Endothelial cell of umbilical vein (primary cell): ENCODE results near the gene KRTAP10-12.

Source experiments
- CTCF ChIP-seq, 2 donors: IDR thresholded peaks; 1 replicate in 1 of 2; 2 replicates in 1 of 2; pipeline ENCODE4 v1.5.1; 2011; ENCODE audit warnings: low read length in 2 of 2, mild to moderate bottlenecking in 2 of 2, moderate library complexity in 2 of 2, control low read depth in 1 of 2, inconsistent platforms in 1 of 2, low read depth in 1 of 2; ENCODE audit not compliant: insufficient read depth in 1 of 2; ENCODE audit errors: extremely low read depth in 1 of 2
- EZH2 ChIP-seq: IDR thresholded peaks from 2 replicates; pipeline ENCODE4 v1.6.1; 2012; ENCODE audit warnings: borderline replicate concordance, low read depth, mild to moderate bottlenecking, moderate library complexity, low read length, inconsistent platforms; ENCODE audit not compliant: severe bottlenecking
- FOS ChIP-seq: IDR thresholded peaks from 2 replicates; pipeline ENCODE4 v1.6.1; 2011; ENCODE audit warnings: mild to moderate bottlenecking, low read length, moderate library complexity, borderline replicate concordance; ENCODE audit not compliant: insufficient read depth
- GATA2 ChIP-seq: IDR thresholded peaks from 2 replicates; pipeline ENCODE4 v1.7.0; 2011; ENCODE audit warnings: low read depth, mild to moderate bottlenecking, moderate library complexity, mixed read lengths, low read length; ENCODE audit not compliant: insufficient read length, insufficient read depth
- JUN ChIP-seq: IDR thresholded peaks from 2 replicates; pipeline ENCODE4 v1.6.1; 2011; ENCODE audit warnings: borderline replicate concordance, low read depth; ENCODE audit not compliant: insufficient read length, insufficient read depth
- MAX ChIP-seq: IDR thresholded peaks from 2 replicates; pipeline ENCODE4 v1.6.1; 2011; ENCODE audit not compliant: insufficient read depth, insufficient read length
- MYC ChIP-seq: IDR thresholded peaks from one replicate; pipeline ENCODE4 v1.6.1; 2011; ENCODE audit warnings: mild to moderate bottlenecking, low read depth, low read length
- POLR2A ChIP-seq: IDR thresholded peaks from 2 replicates; pipeline ENCODE4 v1.6.1; 2012; ENCODE audit warnings: low read depth, mild to moderate bottlenecking, control low read depth, low read length
- POLR2AphosphoS5 ChIP-seq: IDR thresholded peaks from 2 replicates; pipeline ENCODE4 v1.6.1; 2012; ENCODE audit warnings: low read depth, mild to moderate bottlenecking, control low read depth, low read length, moderate library complexity; ENCODE audit not compliant: insufficient read depth

- no peak for TF ChIP-seq POLR2AphosphoS5
- TF ChIP-seq POLR2A, result no peak
- TF ChIP-seq CTCF (IDR thresholded peaks at IDR 0.05; ENCODE audit: extremely low read depth in 1 of 2, insufficient read depth in 1 of 2, low read depth in 1 of 2, low read length in 2 of 2), result no peak
- no peak for TF ChIP-seq EZH2
- TF ChIP-seq MYC, result no peak
- TF ChIP-seq FOS, result no peak
- no peak for TF ChIP-seq JUN
- no peak for TF ChIP-seq MAX
- no peak for TF ChIP-seq GATA2
Observed at GRCh38 chr21:44718571-44718970, 21.6 kb downstream of the KRTAP10-12 start.
